NCI-H82 (cell line): ENCODE measurements around the gene SRRM4.
A peak's percentile ranks its signal among the peaks of the same experiment; 100 is the strongest.

Experiments
- DNase-seq: peaks from one replicate; lab custom pipeline; 2025; lab: John Stamatoyannopoulos, UW

SRRM4 gene

DNA sequence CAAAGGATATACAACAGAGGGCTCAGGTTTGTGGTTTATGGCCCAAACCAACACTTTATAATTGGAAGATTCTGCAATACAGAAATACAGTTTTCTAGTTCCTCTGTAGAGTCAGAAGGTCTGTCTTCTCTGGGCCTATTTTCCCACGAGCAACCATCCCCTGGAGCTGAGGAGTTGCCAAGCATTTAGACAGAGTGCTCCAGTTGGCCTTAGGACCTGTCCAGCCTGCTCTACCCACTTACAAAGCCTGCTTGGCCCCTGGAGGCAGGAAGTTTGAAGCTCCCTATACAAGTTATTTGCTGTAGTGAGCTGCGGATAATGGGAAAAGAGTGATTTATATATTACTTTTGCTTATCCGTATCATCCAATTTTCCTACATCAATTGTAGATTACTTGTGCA is 136.6 kb downstream of the SRRM4 start:
- no peak for DNase-seq

DNA sequence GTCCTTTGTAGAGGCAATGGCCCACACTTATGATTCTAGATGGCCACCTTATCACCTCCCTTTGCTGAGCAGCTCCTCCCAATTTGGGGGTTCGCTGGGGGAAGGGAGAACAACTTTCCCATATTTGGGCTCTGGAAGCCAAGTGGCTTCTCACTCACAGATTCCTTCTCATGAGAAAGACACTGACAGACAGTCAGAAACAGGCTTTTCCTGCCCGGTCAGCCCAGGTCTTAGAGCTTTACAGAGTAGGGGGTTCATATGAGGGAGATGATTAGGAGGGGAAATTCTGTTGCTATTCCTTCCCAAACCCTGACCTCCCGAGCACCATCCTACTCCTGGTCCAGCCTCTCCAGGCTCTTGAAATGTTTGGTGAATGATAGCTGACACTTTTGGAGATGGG is 137.3 kb downstream of the SRRM4 start:
- no peak for DNase-seq

DNA sequence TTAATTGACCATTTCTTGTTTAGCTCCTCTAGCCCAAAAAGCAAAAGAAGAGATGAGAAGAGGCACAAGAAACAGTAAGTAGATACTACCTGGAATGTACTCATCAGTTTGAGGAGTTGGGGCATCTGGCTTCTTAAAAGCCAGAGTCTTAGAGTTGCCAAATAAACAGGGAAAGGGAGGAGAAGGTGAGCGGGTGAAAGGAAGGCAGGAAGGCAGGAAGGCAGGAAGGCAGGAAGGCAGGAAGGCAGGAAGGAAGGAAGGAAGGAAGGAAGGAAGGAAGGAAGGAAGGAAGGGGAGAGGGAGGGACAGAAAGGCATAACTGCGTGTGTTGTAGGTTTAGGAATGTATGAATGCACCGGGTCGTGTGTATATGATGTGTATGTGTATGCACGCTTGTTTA is 140.7 kb downstream of the SRRM4 start:
- DNase-seq: no peak

DNA sequence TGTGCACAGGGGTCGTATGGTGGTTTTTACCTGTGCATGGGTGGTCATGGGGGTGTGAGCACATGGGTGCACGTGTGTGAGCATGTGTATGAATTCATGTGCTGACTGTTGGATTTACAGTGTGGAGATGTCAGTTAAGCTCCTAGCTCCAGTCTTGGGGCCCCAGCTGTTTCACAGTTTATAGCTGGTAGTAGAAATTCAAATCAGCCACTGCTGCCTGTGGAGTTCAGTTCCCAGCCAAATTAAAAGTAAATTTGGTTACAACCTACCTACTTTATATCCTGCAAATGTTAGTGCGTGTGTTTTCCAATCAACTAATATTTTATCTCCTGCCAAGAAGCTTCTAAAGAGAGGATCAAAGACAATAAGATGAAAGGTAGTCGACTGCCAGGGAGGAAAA is 141.4 kb downstream of the SRRM4 start:
- DNase-seq: no peak

DNA sequence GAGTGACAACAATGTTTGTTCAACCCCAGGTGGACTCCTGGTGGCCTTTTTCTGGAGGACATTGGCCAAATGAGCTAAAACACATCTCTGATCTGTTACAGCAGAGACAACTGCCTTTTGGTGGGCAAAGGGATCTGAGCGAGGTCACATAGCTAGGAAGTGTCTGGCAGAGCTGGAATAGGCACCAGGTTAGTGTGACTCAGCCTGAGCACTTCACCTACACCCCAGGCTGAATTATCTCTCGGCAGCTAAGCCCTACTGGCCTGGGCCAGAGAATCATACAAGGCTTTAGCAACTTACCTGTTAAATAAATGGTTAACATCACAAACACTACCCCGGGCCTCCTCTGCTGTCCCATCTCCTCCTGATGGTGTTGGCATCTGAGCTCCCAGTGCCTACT is 147.2 kb downstream of the SRRM4 start:
- DNase-seq: no peak

DNA sequence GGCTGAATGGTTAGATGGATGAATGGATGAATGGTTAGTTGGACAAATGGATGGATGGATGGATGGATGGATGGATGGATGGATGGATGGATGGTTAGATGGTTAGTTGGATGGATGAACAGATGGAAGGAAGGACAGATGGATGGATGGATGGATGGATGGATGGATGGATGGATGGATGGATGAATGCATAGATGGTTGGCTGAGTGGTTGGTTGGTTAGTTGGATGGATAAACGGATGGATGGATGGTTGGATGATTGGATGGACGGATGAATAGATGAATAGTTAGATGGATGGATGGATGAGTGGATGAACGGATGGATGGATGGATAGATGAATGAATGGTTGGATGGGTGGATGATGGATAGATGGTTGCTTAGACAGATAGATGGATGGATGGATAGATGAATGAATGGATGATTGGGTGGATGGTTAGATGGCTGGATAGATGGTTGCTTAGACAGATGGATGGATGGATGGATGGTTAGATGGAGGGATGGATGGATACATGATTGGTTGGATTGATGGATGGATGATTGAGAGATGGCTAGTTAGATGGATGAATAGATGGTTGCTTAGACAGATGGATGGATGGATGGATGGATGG is 148.6 kb downstream of the SRRM4 start:
- DNase-seq: no peak

DNA sequence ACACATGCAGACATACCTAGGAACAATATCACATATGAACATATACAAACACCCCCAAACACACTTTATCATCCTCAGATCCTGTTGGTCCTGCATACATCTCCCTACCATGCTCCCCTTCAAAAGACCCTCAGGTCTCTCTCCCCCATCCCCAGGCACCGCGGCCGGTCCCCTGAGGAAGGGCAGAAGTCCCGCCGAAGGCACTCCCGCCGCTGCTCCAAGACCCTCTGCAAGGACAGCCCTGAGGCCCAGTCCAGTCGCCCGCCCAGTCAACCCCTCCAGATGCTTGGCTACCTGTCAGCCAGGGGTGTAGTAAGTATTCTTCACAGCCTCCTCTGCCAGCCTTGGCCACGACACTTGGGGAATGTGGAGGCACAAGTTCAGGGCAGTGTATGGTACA is 149.2 kb downstream of the SRRM4 start:
- DNase-seq: no peak

DNA sequence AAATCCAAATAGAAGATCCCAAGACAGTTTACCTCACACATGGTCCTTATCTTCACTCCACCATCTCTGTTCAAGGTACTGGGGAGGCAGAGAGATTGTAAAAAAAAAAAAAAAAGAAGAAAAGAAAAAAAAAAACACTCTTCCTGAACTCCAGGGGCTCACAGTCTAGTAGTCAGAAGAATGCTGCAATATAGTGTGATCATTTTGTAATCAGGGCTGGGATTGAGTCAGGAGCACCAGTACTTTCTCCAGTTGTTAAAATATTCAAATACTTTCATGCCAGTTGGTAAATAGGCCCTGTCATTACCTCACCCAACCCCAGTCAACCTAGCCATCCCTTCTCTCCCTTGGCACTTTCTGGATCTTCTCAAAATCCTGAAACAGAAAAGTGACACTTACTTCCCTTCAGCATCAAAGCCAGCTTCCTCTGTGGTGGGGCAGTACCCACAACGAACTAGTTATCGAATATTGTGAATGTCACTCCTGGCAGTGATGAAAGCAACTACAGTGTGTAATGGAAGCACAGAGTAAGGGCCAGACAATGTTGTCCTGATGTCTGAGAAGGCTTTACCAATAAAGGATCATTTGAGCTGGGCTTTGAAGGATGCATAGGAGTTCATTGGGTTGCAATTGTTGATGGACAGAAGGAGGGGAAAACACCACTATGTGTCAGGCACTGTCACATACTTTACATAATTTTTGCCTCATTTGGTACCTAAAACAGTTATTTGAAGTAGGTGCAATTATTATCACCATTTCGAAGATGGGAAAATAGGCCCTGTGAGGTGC is 153.1 kb downstream of the SRRM4 start:
- no peak for DNase-seq

DNA sequence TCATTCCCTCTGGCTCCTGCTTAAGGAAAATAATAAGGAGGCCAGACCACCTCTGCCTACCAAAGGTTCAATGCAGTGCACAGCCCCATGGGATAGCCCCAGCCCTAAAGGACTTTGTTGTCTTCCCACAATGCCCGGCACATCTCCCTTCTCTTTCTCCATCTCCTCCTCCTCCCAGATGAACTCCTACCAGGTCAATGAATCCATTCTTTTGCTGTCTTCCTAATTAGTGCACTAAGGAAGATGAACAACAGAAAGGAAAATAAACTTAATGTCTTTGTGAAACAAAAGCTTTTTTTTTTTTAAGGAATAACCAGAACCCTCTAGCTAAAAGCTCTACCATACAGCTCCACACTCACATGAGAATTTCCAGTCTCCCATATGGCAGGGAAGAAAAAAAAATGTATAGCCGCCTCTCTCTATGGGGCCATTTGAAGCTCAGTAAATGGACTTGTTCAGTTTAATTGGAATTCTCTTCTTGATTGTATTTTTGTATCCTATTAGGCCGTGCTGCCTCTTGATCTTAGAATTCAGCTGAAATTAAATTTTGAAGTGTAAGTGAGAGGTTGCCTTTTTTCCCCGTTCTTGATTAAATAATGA is 155.6 kb downstream of the SRRM4 start:
- no peak for DNase-seq

DNA sequence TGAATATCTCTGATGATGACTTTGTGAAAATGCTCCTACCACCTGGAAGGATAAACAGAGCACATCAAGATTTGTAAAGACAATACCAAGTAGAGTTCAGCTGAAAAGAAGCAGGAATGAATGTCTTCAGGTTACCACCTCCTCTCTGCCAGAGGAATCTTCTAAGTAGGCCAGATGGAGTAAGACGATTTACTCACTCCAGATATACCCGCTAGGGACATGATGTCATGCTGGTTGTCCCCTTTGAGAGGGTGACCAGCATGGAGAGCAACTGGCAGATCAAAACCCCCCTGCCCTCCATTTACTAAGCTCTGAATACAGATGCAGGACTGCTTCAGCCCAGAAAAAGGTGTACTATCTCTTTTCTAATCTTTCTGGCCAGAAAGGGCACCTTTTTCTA is 158.1 kb downstream of the SRRM4 start:
- DNase-seq: no peak

DNA sequence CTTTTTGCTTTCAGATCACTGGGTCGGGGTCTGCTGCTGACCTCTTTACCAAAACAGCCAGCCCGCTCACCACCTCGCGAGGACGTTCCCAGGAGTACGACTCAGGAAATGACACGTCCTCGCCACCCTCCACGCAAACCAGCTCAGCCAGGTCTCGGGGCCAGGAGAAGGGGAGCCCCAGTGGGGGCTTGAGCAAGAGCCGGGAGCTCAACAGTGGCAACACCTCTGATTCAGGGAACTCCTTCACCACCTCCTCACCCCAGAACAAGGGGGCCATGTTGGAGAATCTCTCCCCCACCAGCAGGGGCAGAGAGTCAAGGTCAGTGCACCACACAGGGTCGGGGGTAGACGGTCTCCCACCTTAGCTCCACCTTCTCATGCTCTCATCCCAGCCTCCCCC is 164.0 kb downstream of the SRRM4 start:
- no peak for DNase-seq

DNA sequence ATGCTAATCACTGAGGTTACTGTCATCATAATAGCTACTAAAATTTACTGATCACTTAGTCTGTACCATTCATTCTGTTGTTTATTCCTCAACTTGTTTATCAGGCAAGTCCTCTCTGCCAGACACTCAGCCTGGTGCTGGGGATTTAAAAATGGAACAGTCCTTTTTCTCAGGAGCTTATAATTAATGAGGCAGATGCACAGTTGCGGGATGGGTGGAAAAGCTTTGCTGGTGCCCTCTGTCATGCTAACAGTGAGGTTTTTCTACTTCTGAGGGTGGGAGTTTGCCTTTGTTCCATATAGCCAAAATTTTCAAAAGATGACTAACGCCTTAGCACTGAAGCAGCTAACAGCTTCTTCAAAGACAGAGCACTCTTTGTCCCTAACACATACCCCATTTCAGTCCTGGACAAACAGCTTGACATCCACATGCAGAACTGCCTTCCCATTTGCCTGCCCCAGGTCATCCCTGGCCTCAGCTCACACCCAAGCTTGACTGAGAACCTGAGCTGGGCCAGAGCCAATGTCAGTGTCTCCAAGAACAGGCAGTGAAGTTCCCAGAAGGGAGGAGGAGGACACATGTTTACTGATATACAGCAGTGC is 166.6 kb downstream of the SRRM4 start:
- DNase-seq: no peak

DNA sequence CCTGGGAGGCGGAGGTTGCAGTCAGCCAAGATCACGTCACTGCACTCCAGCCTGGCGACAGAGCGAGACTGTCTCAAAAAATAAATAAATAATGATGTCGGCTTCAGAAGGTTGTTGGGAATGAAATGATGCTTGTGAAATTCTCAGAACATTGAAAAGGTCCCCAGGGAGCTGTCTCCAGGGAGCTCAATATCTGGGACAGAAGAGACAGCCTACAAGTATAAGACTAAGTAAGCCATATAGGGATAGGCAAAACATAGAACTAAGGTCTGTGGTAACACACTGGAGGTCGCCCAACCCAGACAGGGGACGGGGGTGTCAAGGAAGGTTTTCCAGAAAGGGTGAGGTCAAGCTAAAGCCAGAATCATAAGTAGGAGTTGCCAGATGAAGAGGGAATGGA is 167.9 kb downstream of the SRRM4 start:
- no peak for DNase-seq

DNA sequence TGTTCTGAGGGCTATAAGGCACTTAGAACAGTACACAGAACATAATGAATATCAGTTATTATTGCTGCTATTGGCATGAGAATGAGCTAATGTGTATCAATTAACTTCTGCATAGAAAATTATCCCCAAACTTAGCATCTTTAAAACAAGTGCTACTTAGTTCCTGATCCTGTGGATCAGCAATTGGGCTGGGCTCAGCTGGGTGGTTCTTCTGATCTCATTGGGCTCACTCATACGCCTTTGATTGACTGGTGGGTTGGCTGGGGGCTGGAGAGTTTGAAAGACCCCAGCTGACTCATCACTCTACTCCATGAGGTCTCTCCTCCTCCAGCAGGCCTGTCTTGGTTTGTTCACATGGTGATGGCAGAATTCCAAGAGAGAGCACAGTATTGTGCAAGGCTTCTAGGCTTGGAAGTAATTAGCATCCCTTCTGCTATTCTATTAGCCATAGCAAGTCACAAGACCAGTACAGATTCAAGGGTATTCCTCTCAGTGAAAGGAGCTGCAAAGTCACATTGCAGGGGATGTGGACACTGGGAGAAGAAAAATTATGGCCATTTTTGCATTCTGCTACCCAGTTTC is 170.2 kb downstream of the SRRM4 start:
- DNase-seq: no peak

DNA sequence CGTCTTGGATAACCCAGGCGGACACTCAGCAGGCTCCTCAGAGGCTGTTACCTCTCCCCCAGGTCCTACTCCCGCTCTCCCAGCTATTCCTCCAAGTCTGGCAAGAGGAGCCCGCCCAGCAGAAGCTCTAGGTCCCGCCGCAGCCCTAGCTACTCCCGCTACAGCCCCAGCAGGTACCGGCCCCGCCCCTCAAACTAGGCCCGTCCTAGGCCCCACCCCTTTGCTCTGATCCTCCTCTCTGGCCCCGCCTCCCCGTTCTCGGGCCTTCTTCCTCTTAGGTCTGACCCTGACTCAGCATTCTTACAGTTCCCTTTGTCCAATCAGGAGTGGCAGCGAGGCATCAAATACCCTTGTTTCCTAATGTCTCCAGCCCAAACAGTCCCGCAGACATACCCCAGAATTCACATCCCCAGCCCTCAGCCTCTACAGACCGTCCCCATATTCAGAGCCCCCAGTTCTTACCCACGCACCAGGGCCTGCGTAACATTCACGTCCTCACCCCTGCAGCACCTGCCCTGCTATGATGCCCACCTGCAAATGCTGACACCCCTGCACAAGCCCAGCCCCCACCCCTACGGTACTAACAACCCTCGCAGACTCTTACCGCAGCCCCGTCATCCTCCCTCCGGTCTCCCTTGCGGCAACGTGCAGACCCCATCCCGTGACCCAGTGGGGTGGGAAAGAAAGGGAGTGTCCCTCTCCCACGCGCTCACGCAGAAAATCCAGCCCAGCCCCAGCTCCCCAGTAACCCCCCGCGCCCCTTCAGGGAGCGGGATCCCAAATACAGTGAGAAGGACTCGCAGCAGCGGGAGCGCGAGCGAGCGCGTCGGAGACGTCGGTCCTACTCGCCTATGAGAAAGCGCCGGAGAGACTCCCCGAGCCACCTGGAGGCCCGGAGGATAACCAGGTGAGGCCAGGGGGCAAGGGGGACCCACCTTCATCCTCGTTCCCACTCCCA is 172.4 kb downstream of the SRRM4 start:
- no peak for DNase-seq

DNA sequence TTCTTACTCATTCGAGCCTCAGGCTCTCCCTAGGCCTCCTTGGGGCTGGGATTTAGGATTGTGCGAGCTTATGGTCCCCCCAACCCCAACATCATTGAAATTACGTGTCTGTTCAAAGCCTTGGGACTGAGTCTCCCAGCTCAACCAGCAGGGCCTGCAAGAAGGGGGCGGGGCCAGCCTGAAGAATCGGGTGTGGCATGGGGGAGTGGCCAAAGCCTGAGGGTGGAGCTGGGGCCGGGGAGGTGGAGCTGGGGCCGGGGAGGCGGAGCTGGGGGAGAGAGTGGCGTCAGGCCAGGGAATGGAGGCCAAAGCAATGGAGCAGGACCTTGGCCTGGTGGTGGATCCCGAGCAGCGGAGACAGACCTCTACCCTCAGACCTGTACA is 173.1 kb downstream of the SRRM4 start:
- DNase-seq: peak; percentile 37

DNA sequence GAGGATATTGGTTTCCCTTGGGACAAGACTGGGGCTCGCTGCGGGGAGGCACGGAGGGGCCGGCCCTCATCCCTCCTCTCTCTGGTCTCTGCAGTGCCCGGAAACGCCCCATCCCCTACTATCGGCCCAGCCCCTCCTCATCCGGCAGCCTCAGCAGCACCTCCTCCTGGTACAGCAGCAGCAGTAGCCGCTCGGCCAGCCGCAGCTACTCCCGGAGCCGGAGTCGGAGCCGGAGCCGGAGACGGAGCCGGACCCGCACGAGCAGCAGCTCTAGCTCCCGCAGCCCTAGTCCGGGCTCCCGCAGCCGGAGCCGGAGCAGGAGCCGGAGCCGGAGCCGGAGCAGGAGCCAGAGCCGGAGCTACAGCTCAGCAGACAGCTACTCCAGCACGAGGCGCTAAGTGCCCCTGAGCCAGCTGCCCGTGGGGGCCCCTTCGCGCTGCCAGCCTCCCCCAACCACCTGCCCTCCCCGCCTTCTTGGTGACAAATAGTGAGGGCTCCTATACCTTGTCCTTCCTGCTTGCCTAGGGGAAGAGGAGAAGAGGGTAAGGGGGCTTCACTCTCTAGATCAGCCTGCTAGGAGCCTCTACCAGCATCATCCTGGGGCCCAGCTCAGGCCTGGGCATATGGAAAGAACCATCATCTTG is 175.2 kb downstream of the SRRM4 start:
- DNase-seq: no peak

DNA sequence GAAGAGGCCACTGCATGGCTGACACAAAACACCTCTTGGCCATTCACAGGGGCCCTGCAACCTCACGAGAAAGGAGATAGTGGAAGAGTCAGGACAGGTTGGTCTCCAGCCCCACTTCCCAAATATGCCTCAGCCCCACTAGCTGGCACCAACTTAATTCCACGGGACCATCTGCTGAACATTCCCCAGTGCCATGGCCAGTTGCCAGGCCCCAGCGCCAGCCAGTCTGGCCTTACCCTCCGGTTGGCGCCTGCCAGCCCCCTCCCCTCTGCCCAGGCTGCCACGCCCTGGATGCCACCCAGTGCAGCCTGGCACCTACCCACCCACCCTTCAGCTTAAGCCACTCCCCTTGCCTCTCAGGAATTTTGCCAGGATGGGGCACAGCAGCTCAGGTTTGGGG is 176.2 kb downstream of the SRRM4 start:
- no peak for DNase-seq

DNA sequence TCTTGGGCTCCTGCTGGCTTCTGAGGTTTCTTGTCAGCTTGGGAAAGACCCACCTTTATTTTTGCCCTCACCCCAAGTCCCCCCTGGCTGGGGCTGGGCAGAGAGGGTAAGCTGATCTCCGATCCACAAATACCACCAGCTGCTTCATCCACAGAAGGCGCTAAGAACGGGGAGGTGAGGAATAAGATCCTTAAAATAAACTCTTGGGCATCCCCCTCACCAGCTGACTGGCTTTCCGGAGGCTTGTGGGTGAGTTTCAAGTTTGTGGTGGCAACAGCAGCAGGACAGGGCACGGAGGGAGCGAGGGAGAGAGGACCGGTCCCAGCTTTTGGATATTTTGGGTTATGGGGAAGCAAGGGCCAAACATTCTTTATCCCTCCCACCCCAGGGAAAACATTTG is 176.6 kb downstream of the SRRM4 start:
- no peak for DNase-seq

DNA sequence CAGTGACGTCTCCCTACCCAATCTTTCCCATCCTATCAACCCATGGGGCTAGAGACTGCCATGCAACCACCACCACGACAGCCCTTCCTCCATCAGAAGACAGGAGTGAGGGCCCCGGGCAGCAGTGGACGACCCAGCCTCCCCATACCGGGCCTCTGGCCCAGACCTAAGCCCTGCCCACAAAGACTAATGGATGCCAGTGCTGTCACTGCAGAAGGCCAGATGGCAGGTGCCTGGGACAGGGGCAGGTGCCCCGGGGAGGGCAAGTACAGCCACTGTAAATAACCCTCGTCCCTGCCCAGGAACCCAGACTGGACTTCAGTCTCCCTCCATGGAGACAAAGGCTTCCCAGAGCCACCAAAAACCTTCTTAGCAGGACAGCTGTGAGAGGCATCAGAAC is 177.1 kb downstream of the SRRM4 start:
- no peak for DNase-seq

DNA sequence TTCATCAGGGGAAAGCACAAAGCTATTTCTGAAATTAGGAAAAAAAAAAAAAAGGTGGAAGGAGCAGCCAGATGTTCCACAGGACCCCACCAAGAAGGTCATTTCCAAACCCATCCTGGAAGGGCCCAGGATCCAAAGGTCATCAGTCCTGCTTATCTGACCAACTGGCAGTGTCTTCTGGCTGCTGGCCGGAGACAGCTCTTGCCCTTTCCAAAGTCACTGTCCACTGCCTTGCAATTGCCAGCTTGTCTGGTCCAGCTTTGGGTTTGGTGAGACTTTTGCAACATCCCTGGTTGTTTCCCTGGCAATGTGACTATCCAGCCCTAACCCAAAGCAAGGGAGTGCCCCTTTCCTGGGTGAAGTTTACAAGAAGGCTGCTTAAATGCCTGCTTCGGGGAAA is 178.5 kb downstream of the SRRM4 start:
- DNase-seq: no peak
